ENCODE measurements around the gene SPEN. TPM values are rescaled to one million over a fixed set of nuclear protein-coding genes. Genes with fewer than 3 reads are reported as not detected.

SPEN gene
- total and polyA plus RNA-seq, 2 of the 13 experiments (the other 11 are each of a cell fraction or from before 2014, with no cell fraction given) = 4.8 to 14.0 TPM

DNA sequence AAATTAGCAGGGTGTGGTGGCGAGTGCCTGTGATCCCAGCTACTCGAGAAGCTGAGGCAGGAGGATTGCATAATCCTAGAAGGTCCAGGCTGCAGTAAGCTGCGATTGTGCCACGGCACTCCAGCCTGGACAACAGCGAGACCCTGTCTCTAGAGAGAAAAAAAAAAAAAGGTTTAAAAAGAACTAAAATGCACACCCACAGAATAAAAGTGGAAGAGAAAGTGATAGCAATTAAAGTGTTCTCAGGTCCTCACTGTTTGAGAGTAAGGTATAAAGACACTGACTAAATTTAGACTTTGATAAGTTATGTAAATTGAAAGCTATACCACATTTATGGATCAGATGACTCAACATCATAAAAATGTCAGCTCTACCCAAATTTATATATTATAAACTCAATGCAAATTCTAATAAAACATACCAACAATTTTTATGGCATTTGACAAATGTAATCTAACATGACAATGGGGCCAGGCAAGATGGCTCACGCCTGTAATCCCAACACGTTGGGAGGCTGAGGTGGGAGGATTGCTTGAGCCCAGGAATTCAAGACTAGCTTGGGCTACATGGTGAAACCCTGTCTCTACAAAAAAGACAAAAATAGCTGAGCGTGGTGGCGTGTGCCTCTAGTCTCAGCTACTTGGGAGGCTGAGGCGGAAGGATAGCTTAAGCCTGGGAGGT is 116.6 kb downstream of the SPEN start:
- Histone ChIP-seq H3K27ac (ENCODE audit: extremely low read length, insufficient read depth, low read length) (no peak overlapping the region), H3K9ac (ENCODE audit: insufficient read depth, low read depth, low read length) (no peak overlapping the region), H3K27me3 (ENCODE audit: control insufficient read depth in 1 of 2, insufficient read depth in 2 of 2, low read length in 2 of 2) (no peaks in the 10 kb centered on the region), H3K36me3 (replicated peaks in 1 of 2; ENCODE audit: control insufficient read depth in 1 of 2, insufficient read depth in 2 of 2, low read length in 2 of 2) (peaks cover 2 to 17% of the 10 kb centered on the region in 2 experiments; a peak in 3 of 5 replicates), H3K79me2 (ENCODE audit: insufficient read depth, low read length) (peaks cover 13% of the 10 kb centered on the region), H3K9me3 (ENCODE audit: low read length) (no peaks in the 10 kb centered on the region), H2AFZ (ENCODE audit: low read length) (no peak overlapping the region), H4K20me1 (ENCODE audit: insufficient read depth, low read length) (no peaks in the 10 kb centered on the region; the same call in 1 of the 2 replicates), H3K4me1 (ENCODE audit: insufficient read depth, low read length) (peaks cover 12% of the 10 kb centered on the region; the same call in 1 of the 2 replicates), H3K4me2 (ENCODE audit: low read depth, low read length) (no peak overlapping the region), H3K4me3 (replicated peaks in 1 of 3; ENCODE audit: insufficient read depth in 1 of 3, low read depth in 2 of 3, low read length in 3 of 3) (no peak overlapping the region)
- TF ChIP-seq CEBPB (IDR thresholded peaks at IDR 0.05; ENCODE audit: borderline replicate concordance, low read depth, low read length) (peak; percentile 33; the same call in 1 of the 2 replicates), ZNF564 (CRISPR knock-in tag; IDR thresholded peaks at IDR 0.05) (no peak)
- intact Hi-C loops (cut with micrococcal nuclease; ENCODE audit: unreplicated experiment) (no loop called here), in situ Hi-C loops (cut with HindIII; ENCODE audit: extremely low pct_ligation_motif_present, low pct_unique_long_range_greater_than_20kb) (no loop called here)
- ATAC-seq (no peak), FAIRE-seq (no peak), DNase-seq (ENCODE audit: low spot score) (no peak)
- ChIA-PET POLR2A (no interaction called here), CTCF (ENCODE audit: low intra/inter-chr PET ratio, low total read pairs) (no interaction called here)
- no TSS peak for BruUV-seq (replicated peaks)
- WGBS (ENCODE audit: low lambda C conversion rate) = 95% methylated on average over 10 of the region's 10 CpGs

DNA sequence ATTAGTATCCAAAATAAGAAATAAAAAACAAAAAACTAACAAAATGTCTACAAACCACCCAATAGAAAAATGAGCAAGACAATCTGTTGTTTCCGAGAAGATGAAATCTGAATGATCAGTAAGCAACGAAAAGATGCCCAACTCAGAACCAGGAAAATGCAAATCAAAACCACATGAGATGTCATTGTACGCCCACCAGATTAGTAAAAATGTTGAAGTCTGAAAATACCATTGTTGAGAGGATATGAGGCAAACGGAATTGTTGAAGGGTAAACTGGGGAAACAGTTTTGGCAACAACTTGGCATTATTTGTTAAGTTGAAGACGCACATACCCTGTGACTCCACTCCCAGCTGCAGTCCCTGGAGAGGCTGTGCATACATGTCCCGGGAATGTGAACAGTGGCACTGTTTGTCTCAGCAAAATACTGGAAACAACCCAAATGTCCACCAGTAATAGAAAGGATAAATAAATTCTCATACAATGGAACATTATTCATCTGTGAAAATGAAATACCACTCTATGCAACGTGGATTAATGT is 117.8 kb downstream of the SPEN start:
- in situ Hi-C loops (cut with HindIII; ENCODE audit: extremely low pct_ligation_motif_present, low pct_unique_long_range_greater_than_20kb) (no loop called here), intact Hi-C loops (cut with micrococcal nuclease; ENCODE audit: unreplicated experiment) (no loop called here)
- Histone ChIP-seq H3K4me1 (ENCODE audit: insufficient read depth, low read length) (peaks cover 12% of the 10 kb centered on the region; the same call in 1 of the 2 replicates), H4K20me1 (ENCODE audit: insufficient read depth, low read length) (no peaks in the 10 kb centered on the region; the same call in 1 of the 2 replicates), H3K79me2 (ENCODE audit: insufficient read depth, low read length) (peaks cover 13% of the 10 kb centered on the region), H3K4me2 (ENCODE audit: low read depth, low read length) (no peak overlapping the region), H3K36me3 (replicated peaks in 1 of 2; ENCODE audit: control insufficient read depth in 1 of 2, insufficient read depth in 2 of 2, low read length in 2 of 2) (peaks cover 5 to 22% of the 10 kb centered on the region in 2 experiments; a peak in 3 of 5 replicates), H3K9ac (ENCODE audit: insufficient read depth, low read depth, low read length) (no peak overlapping the region), H2AFZ (ENCODE audit: low read length) (no peak overlapping the region), H3K4me3 (replicated peaks in 1 of 3; ENCODE audit: insufficient read depth in 1 of 3, low read depth in 2 of 3, low read length in 3 of 3) (no peak overlapping the region), H3K27ac (ENCODE audit: extremely low read length, insufficient read depth, low read length) (no peak overlapping the region), H3K9me3 (ENCODE audit: low read length) (no peaks in the 10 kb centered on the region), H3K27me3 (ENCODE audit: control insufficient read depth in 1 of 2, insufficient read depth in 2 of 2, low read length in 2 of 2) (no peaks in the 10 kb centered on the region)
- 94% methylated on average over 7 of the region's 7 CpGs for WGBS (ENCODE audit: low lambda C conversion rate)
- DNase-seq (ENCODE audit: low spot score) (no peak), ATAC-seq (no peak), FAIRE-seq (no peak)
- TF ChIP-seq SMAD3 (CRISPR knock-in tag; IDR thresholded peaks at IDR 0.05) = no peak
- no peak for TF ChIP-seq GATA4 (IDR thresholded peaks at IDR 0.05; ENCODE audit: borderline replicate concordance, low read depth)
- TF ChIP-seq ZNF792 (CRISPR knock-in tag; IDR thresholded peaks at IDR 0.05) = no peak
- TF ChIP-seq, protein P1, sequence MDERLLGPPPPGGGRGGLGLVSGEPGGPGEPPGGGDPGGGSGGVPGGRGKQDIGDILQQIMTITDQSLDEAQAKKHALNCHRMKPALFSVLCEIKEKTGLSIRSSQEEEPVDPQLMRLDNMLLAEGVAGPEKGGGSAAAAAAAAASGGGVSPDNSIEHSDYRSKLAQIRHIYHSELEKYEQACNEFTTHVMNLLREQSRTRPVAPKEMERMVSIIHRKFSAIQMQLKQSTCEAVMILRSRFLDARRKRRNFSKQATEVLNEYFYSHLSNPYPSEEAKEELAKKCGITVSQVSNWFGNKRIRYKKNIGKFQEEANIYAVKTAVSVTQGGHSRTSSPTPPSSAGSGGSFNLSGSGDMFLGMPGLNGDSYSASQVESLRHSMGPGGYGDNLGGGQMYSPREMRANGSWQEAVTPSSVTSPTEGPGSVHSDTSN (CRISPR knock-in tag; IDR thresholded peaks at IDR 0.05) = no peak
- TF ChIP-seq ZSCAN9 (CRISPR knock-in tag; IDR thresholded peaks at IDR 0.05; ENCODE audit: borderline replicate concordance) = no peak
- no peak for TF ChIP-seq ZNF326 (CRISPR knock-in tag; IDR thresholded peaks at IDR 0.05; ENCODE audit: borderline replicate concordance)
- TF ChIP-seq SMC3 (IDR thresholded peaks at IDR 0.05; ENCODE audit: low read length) = no peak
- TF ChIP-seq ZNF562 (CRISPR knock-in tag; IDR thresholded peaks at IDR 0.05; ENCODE audit: borderline replicate concordance) = no peak
- ChIA-PET CTCF (ENCODE audit: low intra/inter-chr PET ratio, low total read pairs) (no interaction called here), POLR2A (interaction anchor here (0.9 kb wide), 1 partner anchor 11 kb away, joined by 3 read pairs; the partner anchor contains the start of gene ZBTB17)
- no TSS peak for BruUV-seq (replicated peaks)
